ENCODE measurements around the gene SCARF2.

GRCh38 chr22:20401376-20402014, 36.1 kb downstream of the SCARF2 start:
- TF ChIP-seq POLR2A (IDR thresholded peaks at IDR 0.05) (no peak), CTCF (IDR thresholded peaks at IDR 0.05) (no peak), POLR2AphosphoS5 (IDR thresholded peaks at IDR 0.05) (no peak), EP300 (IDR thresholded peaks at IDR 0.05) (no peak)
